ELF-1 (cell line): Measurements from ENCODE around the gene TMEM119.
"Not testable (repeated sequence)": the region's sequence is repeated elsewhere in the genome, so short reads cannot be mapped to it uniquely, and the experiment has no call there.

Experiments
- DNase-seq: peaks from one replicate; pipeline ENCODE4 v3.0.0-alpha.2; 2016; ENCODE audit warnings: low read depth, low spot score

Gene TMEM119

DNA sequence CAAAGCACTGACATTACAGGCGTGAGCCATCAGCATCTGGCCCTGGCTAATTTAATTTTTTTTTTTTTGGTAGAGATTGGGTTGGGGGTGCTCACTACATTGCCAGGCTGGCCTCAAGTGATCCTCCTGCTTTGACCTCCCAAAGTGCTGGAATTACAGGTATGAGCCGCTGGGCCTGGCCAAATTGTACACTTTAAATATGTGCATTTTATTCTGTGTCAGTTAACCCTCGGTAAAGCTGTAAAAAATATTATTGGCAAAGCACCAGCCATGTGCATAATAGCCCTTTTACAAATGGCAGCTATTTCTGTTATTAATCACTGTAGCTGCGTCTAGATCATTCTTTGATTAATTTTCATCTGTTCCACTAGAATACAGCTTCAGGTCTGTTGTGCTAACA is 12.0 kb downstream of the TMEM119 start:
- no peak for DNase-seq

DNA sequence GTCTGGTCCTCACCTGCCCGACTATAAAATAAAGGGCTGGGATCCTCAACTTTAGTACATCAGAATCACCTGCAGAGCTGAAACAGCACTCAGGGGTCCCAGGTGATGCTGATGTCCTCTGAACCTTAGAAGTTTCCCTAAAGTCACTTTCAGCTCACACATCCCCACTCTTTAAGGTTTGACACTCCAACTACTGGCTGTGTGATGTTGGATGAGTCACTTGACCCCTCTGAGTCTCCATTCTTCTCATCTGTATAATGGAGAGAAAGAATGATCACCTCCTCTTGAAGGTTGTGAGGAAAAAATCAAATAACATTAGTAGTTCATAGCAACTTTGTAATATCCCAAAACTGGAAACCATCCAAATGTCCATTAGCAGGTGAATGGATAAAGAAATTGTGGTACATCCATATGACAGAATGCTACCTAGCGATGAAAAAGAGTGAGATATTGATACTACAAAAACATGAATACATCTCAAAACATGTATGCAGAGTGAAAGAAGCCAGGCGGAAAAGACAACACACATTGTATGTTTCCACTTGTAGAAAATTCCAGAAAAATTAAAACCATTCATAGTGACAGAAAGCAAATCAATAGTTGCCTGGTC is 13.3 kb downstream of the TMEM119 start:
- no peak for DNase-seq

DNA sequence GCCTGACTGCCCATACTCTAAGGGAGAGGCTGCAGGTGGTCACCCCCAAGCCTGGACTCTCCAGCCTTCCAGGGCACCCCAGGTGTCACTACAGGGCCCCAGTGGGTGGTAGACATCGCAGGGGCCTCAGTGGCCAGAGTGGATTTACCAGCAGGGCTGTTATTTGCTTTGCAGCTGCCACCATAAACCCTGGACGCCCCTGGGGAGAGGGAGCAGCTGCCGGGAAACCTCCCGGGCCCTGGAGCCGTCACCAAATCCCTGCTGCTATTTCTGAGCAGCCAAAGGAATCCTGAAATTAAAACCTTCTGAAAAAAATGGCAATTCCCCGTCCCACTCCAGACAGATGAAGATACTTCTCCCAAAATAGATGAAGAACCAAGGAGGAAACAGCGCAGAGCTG is 13.9 kb downstream of the TMEM119 start:
- DNase-seq: no peak

DNA sequence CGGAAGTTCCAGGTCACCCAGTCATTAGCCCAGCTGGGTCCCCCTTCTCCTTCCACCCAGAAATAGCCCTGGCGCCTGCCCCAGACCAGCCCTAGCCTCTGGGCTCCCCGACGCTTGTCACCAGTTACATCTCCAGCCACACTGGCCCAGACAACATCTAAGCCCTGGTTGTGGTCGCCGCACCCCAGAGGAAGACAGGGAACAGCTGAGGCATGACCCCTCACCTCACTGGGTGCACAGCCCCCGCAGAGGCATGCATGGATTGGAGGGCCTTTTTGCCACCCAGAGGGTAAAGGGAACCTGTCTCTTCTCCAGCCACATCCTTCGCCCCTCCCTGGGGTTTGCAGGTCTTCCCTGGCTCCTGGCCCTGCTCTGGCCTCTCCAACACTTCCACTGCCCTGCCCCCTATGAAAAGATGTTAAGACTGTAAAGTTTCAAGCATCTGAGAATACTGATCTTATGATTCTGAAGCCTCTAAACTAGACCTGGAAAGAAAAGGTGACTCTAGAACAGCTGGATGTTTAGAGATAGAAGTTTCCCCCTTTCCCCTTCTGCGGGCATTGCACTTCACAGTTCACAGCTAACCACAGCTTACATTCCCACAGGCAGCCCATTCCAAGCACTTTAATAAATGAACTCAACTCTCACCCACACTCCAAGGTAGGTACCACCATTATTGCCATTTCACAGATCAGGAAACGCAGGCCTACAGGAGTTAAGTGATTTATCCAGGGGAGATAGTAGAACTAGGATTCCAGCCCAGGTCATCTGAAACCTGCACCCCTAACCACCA is 14.7 kb downstream of the TMEM119 start:
- no peak for DNase-seq

DNA sequence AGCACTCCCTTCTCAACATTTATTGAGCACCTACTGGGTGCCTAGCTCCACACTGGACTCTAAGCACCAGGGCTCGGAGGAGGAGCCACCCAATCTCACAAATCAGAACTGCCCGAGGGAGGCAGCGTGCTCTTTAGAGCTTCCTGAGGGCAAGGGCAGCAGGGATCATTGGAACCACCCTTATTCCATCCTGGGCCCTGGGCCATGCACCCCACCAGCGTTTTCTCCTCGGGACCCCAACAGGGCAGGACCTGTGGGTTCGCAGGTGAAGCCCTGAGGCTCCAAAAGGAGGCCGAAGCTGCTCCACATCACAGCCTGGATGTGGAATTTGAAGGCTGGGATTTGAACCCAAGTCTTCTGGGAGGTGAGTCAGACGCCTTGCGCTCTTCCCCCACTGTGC is 15.4 kb downstream of the TMEM119 start:
- no peak for DNase-seq

DNA sequence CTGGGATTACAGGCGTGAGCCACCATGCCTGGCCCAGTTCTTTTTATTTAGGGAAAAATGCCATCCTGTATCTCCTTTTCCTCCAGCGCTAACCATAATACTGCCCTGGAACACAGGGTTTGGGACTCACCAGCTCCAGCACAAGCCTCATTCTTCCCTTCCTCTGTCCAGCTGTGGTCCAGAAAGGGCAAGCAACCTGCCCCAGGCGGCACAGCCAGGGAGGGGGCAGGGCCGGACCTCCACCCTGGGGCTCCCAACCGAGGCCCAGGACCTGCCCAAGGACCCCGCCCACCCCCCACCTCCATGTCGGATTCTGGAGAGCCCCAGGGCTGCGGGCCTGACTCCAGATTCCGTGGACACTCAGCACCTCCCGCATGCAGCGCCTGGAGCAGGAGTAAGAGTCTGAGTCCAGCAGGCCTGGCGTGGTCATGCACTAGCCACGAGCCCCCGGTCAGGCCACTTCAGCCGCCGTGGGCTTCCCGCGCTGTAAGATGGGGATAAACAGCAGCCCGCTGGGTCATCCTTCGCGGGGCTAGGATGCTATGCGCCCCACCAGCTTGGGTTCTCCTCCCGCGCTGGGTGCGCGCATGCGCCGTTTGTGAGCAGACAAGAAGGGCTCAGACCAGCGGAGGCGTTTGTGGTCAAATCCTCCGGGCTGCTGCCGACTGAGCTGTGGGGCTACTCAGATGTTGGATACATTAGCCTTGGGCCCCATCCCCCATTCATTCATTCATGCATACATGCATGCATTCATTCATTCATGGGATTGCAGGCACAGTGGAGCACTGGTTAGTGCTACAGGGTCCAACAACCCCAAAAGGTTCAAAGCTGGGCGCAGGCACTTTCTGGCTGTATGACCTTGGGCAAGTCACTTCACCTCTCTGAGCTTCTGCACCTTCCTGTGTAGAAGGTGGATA is 16.3 kb downstream of the TMEM119 start:
- peak; percentile 31 for DNase-seq

DNA sequence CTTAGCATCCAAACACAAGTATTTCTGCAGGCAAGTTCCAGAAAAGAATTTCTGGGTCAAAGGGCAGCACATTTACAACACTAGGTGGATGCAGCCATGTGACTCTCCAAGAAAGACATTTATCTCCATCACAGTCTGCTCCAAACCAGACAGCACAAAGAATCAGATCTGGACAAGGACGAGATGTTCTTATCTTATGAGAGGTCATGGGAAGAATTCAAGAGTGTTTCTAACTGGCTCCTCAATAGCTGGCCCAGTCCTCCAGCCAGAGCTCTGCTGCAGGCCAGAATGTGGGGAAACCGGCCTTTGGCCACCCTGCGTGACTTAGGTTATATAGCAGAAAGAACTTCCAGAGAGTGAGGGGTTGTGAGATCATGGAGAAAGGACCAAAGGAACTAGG is 17.4 kb downstream of the TMEM119 start:
- peak; percentile 58 for DNase-seq

DNA sequence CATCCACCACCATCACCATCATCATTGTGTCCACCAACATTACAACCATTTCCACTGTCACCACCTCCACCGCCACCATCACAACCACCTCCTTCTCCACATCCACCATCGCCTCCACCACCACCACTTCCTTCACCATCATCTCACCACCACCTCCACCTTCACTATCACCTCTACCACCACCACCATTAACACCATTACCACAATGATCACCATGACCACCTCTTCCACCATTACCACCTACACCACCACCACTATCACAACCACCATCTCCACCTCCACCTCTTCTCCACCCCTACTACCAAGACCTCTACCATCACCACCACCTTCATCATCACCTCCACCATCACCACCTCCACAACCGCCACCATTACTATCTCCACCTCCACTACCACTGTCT is 19.1 kb downstream of the TMEM119 start:
- DNase-seq: no peak

DNA sequence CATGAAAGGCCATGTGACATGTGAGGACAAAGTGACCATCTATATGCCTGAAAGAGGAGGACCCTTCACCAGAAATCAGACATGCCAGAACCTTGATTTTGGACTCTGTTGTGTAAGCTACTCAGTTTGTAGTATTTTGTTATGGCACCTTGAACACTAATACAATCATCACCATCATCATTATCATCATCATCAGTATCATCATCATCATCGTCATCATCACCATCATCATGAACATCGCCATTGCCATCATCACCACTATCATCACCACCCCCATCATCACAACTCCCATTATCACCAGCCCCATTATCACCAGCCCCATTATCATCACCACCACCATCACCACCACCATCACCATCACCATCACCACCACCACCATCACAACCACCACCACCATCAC is 19.6 kb downstream of the TMEM119 start:
- DNase-seq: no peak

DNA sequence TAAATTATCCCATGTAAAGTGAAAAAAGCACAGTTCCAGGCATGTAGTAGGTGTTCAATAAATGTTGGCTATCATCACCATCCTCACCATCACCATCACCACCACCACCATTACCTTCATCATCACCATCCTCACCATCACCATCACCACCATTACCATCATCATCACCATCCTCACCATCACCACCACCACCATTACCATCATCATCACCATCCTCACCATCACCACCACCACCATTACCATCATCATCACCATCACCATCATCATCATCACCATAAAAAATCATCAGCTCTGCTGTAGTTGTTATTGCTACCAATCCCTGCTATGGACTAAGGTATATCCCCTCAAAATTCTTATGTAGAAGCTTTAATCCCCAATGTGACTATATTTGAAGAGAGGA is 20.4 kb downstream of the TMEM119 start:
- DNase-seq: no peak

DNA sequence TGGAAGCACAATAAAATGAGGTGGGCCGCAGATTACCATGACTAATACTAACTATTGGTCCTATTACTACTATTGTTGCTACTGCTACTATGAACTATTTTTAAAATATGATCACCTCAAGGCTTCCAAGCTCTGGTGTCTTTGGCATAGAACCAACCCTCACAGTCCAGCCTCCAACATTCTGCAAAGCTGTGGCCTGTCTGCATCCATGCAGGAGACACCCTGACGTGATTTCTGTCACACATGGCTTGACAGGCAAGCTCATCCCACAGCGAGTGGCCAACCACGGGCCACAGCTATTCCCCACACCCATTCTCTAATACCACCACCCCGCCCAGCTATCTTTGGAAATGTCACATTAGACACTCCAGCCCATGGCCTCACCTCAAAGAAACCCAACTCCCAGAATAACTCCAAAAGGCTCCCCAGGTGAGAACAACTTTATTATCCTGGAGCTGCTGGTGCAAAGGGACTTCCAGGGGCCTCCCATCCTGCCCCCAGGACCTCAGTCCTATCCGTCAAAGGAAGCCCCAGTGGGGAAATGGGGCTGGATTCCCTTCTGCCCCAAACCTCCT is 21.1 kb downstream of the TMEM119 start:
- DNase-seq: no peak

DNA sequence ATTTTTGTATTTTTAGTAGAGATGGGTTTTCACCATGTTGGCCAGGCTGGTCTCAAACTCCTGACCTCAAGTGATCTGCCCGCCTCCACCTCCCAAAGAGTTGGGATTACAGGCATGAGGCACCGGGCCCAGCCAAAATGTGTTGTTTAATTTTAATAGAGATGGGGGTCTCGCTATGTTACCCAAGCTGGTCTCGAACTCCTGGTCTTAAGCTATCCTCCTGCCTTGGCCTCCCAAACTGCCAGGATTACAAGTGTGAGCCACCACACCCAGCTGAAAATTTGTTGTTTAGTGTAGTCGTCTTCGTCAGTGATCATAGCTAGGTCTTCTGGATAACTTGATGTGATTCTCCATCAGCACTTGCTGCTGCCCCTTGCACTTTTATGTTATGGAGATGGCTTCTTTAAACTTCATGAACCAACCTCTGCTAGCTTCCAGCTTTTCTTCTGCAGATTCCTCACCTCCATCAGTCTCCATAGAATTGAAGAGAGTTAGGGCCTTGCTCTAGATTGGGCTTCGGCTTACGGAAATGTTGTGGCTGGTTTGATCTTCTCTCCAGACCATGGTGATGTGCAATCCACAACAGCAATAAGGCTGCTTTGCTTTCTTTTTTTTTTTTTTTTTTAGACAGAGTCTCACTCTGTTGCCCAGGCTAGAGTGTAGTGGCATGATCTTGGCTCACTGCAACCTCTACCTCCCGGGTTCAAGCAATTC is 22.5 kb downstream of the TMEM119 start:
- DNase-seq: no peak

DNA sequence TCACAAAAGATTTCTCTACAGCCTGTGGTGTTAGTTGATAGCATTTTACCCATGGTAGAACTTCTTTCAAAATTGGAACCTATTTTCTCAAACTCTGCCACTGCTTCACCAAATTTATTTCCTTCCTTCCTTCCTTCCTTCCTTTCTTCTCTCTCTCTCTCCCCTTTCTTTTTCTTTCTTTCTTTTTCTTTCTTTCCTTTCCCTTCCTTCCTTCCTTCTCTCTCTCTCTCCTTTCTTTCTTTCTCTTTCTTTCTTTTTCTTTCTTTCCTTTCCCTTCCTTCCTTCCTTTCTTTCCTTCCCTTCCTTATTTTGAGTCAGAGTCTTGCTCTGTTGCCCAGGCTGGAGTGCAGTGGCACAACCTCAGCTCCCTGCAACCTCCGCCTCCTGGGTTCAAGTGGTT is 23.6 kb downstream of the TMEM119 start:
- DNase-seq: not testable (repeated sequence)

DNA sequence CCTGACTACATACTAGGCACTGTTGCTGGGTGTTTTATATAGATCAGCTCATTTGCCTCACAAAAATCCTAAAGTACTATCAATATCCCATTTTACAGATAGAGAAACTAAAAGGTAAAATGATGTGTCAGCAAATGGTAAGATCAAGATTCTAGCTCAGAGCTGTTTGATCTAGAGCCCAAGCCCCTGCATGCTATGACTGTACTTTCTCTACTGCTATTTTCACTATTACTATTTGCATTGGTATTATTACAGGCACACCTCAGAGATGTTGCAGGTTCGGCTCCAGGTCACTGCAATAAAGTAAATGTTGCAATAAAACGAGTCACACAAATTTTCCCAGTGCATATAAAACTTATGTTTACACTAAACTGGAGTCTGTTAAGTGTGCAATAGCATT is 24.6 kb downstream of the TMEM119 start:
- DNase-seq: no peak

DNA sequence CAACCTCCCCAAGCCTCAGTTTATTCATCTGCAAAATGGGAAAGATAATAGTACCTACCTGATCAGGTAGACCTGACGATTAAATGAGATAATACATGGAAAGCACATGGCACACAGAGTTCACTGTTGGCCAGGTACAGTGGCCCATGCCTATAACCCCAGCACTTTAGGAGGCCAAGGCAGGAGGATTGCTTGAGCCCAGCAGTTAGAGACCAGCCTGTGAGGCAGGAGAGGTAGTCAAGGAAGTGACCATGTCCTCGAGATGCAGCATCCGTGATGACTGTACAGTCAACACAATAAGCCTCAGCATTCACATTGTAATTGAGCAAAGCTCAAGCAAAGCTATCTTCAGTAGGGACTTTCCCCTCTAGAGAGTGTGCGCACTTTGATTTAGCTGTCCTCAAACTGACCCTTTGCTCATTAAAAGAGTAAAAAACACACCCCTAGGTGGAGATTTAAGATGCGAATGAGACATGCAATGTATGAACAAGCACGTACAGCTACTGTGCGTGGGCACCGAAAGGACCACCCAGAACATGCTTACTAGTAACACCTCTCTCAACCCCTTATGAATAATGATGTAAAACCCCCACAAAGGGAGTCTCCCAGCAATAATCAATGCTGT is 25.6 kb downstream of the TMEM119 start:
- DNase-seq: no peak

DNA sequence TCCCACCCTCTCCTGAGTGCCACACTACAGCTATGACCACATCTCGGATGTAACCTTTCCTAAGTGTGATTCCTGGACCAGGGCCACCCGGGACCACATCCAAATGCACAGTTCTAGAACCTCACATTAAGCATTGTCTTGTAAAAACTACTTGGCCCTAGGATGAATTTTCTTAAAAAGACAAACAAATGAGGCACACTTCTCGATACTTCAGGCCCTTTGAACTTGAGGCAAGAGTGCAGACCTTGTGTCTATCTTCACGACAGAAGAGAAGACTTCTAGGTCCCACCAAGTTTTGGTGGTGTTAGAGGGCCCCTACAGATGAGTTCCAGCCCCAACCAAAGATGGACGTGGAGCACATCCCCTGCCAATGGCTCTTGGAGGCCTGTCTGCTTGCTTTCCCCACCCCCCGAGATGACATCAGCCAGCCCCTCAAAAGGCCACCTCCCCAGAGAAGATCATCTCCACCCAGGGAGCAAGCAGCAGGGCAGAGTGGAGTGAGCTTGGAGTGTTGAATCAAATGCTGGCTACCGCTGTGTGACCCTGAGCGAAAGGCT is 26.2 kb downstream of the TMEM119 start:
- DNase-seq: no peak

DNA sequence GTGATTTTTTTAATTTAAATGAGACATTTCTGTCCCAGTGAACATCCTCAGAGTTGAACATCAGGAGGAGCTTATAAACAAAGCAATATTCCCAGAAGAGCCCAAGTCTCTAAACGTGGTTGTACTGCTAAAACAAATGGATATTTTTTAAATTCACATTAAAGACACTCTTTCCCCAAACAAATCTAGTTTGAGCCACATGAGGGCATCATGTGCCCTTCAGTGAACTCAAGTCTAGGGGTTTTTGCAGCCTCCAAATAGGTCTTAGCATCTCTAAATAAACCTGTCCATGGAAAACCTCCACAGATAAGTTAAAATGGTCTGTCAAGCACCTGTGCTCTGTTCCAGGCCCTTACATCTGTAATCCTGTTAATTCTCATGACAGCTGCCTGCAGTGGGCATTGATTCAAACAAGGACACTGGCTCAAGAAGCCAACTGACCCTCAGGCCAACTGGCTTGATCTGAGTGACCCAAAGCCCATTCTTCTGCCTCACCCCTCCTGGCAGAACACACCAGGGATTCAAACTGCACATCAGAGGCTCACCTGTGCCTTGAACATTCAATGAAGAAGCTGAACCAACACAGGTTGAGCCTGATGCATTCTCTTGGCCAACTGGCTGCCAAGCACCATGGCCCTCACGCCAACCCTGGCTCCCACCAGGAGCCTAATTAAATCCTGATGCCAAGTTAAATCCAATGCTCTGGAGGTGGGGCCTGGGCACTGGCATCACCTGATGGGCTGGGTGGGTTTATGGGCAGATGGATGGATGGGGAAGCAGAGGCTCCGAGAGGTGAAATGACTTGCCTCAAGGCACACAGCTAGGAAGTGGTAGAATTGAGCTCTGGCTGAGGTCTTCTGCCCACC is 26.9 kb downstream of the TMEM119 start:
- DNase-seq: no peak

DNA sequence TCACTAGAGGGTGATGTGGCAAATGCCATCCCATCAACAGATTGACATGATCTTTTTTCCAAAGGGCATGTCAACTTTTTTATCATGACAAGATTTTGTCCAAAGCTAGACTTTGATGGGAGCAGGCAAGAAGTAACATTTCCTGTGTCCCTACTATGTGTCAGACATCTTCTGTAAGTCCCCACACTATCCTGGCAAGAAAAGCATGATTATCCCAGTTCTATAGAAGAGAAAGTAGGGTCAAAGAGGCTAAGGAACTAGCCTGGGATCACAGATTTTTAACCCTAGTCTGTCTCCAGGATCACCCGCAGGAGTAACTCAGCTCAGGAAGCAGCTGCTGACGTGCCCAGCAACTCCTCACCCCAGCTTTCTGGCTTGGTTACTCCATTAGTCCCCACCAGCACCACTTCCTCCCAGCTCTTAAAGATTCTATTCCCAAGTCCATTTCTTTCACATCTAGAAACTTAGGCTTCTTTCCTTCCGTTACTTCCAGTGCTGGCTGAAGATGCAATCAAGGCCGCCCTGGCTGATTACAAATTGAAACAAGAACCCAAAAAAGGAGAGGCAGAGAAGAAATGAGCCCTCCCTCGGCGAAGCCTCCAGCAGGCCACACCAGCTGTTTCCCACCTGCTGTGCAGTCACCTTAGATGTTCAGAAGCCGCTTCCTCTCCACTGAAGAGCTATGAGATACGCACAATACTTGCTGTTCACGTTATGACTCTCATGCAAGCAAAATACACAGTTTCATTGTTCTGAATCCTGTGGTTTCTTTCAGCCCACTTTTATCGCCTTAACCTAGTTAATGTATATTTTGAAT is 29.3 kb downstream of the TMEM119 start:
- no peak for DNase-seq
